Peyer's patch (tissue), 4 donors: ENCODE results near the gene GPRASP3.

Experiments used
- CTCF ChIP-seq, 6 experiments: fragments of 450-650 bp in 4 of 6; fragments of 200-600 bp in 2 of 6; sonication (generic) in 1 of 6; IDR thresholded peaks; one replicate each; pipeline ENCODE4 v1.5.1; 2017 to 2019; ENCODE audit warnings: antibody characterized with exemption in 6 of 6, mild to moderate bottlenecking in 3 of 6, moderate library complexity in 1 of 6
- POLR2A ChIP-seq, 2 donors: fragments of 450-650 bp; IDR thresholded peaks; one replicate each; pipeline ENCODE4 v1.5.1; 2017; ENCODE audit warnings: antibody characterized with exemption in 2 of 2, mild to moderate bottlenecking in 2 of 2, moderate library complexity in 2 of 2

- no peak for TF ChIP-seq CTCF (IDR thresholded peaks at IDR 0.05)
- no peak for TF ChIP-seq POLR2A (IDR thresholded peaks at IDR 0.05)
Observed at GRCh38 chrX:102768987-102769761, 48.6 kb downstream of the GPRASP3 start.
